Keratinocyte (primary cell): ENCODE data around the gene TMC1.

Experiments used
- EZH2 ChIP-seq: IDR thresholded peaks from one replicate; pipeline ENCODE4 v1.6.1; 2012; ENCODE audit warnings: inconsistent platforms, mild to moderate bottlenecking, low read length, moderate library complexity
- TF ChIP-seq, protein P1 (sequence below), 3 experiments: IDR thresholded peaks in 1 of 3; conservative IDR thresholded peaks in 1 of 3; optimal IDR thresholded peaks in 1 of 3; 2 replicates in 2 of 3; 3 replicates in 1 of 3; pipeline versions ENCODE3 to v1.5.1; 2011; ENCODE audit warnings: low read length in 3 of 3, mild to moderate bottlenecking in 3 of 3, moderate library complexity in 2 of 3, control low read depth in 1 of 3, inconsistent platforms in 1 of 3; ENCODE audit not compliant: insufficient read depth in 2 of 3; ENCODE audit errors: extremely low read depth in 1 of 3

DNA sequence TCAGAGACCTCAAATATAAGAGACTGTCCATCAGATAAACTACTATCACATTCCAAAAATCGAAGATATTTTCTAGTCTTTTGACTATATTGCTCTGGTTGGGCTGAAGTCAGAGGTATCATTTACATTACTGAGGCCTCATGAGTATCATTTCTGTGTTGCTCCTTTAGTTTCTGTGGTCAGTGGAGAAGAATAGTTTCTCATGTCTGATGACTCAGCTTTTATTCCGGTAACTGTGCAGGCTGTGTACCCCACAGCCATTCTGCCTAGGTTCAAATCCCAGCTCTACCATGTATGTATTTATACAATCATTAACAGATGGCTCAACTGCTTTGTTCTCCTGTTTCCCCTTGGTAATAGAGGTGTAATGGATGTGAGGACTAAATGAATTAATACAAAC is 252.2 kb downstream of the TMC1 start:
- TF ChIP-seq, protein P1, sequence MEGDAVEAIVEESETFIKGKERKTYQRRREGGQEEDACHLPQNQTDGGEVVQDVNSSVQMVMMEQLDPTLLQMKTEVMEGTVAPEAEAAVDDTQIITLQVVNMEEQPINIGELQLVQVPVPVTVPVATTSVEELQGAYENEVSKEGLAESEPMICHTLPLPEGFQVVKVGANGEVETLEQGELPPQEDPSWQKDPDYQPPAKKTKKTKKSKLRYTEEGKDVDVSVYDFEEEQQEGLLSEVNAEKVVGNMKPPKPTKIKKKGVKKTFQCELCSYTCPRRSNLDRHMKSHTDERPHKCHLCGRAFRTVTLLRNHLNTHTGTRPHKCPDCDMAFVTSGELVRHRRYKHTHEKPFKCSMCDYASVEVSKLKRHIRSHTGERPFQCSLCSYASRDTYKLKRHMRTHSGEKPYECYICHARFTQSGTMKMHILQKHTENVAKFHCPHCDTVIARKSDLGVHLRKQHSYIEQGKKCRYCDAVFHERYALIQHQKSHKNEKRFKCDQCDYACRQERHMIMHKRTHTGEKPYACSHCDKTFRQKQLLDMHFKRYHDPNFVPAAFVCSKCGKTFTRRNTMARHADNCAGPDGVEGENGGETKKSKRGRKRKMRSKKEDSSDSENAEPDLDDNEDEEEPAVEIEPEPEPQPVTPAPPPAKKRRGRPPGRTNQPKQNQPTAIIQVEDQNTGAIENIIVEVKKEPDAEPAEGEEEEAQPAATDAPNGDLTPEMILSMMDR (optimal IDR thresholded peaks at IDR 0.05 in 1 of 3, IDR thresholded peaks at IDR 0.05 in 1 of 3, conservative IDR thresholded peaks at IDR 0.05 in 1 of 3; ENCODE audit: extremely low read depth in 1 of 3, insufficient read depth in 2 of 3, low read length in 3 of 3), result no peak
- TF ChIP-seq EZH2, result no peak
